Fibroblast of lung (primary cell): ENCODE data around the gene PLXNA1. TPM values are rescaled to one million over a fixed set of nuclear protein-coding genes. Genes with fewer than 3 reads are reported as not detected.

Experiments used
- DNase-seq, 2 donors: peaks; one replicate each; pipeline versions ENCODE4 v3.0.0 to v3.0.0-alpha.2; 2010; ENCODE audit warnings: low read depth in 2 of 2
- H2AFZ ChIP-seq: 2 replicates; pipeline ENCODE4 v1.5.1; 2012; ENCODE audit warnings: low read length, control low read depth, inconsistent platforms
- H3K27ac ChIP-seq: 2 replicates; pipeline ENCODE4 v1.5.1; 2011; ENCODE audit warnings: low read length, control low read depth; ENCODE audit not compliant: insufficient read depth
- H3K27me3 ChIP-seq: 2 replicates; pipeline ENCODE4 v1.5.1; 2011; ENCODE audit warnings: mild to moderate bottlenecking, low read length; ENCODE audit not compliant: control insufficient read depth, insufficient read depth
- H3K36me3 ChIP-seq: 2 replicates; pipeline ENCODE4 v1.5.1; 2011; ENCODE audit warnings: low read length; ENCODE audit not compliant: control insufficient read depth, insufficient read depth
- H3K4me1 ChIP-seq: 2 replicates; pipeline ENCODE4 v1.5.1; 2011; ENCODE audit warnings: low read length; ENCODE audit not compliant: control insufficient read depth, insufficient read depth; ENCODE audit errors: extremely low read depth
- H3K4me2 ChIP-seq: 2 replicates; pipeline ENCODE4 v1.5.1; 2011; ENCODE audit warnings: low read length, control low read depth; ENCODE audit not compliant: insufficient read depth; ENCODE audit errors: extremely low read depth
- H3K4me3 ChIP-seq, 4 experiments: fragments of 200-600 bp in 1 of 4; sonication (generic) in 1 of 4; replicated peaks in 1 of 4; 2 replicates each; pipeline ENCODE4 v1.5.1; 2011 to 2016; ENCODE audit warnings: low read length in 4 of 4, low read depth in 3 of 4, mild to moderate bottlenecking in 3 of 4, control low read depth in 2 of 4, inconsistent platforms in 1 of 4, mixed read lengths in 1 of 4; ENCODE audit not compliant: insufficient read depth in 1 of 4; ENCODE audit errors: control extremely low read depth in 1 of 4
- H3K79me2 ChIP-seq: 2 replicates; pipeline ENCODE4 v1.5.1; 2012; ENCODE audit warnings: mild to moderate bottlenecking, low read length, inconsistent platforms; ENCODE audit not compliant: control insufficient read depth, insufficient read depth
- H3K9ac ChIP-seq: 2 replicates; pipeline ENCODE4 v1.5.1; 2011; ENCODE audit warnings: mild to moderate bottlenecking, low read length, control low read depth; ENCODE audit not compliant: insufficient read depth
- H3K9me3 ChIP-seq: 2 replicates; pipeline ENCODE4 v1.5.1; 2012; ENCODE audit warnings: low read depth, low read length; ENCODE audit not compliant: control insufficient read depth, insufficient read depth
- H4K20me1 ChIP-seq: 2 replicates; pipeline ENCODE4 v1.5.1; 2011; ENCODE audit warnings: low read length; ENCODE audit not compliant: control insufficient read depth, insufficient read depth; ENCODE audit errors: extremely low read depth
- CTCF ChIP-seq, 2 donors: IDR thresholded peaks in 1 of 2; conservative IDR thresholded peaks in 1 of 2; 1 replicate in 1 of 2; 2 replicates in 1 of 2; pipeline ENCODE4 v1.5.1; 2011 to 2012; ENCODE audit warnings: low read length in 2 of 2, control low read depth in 1 of 2, inconsistent platforms in 1 of 2, low read depth in 1 of 2, mild to moderate bottlenecking in 1 of 2
- EZH2 ChIP-seq: IDR thresholded peaks from 2 replicates; pipeline ENCODE4 v1.5.1; 2012; ENCODE audit warnings: low read length, control low read depth, mild to moderate bottlenecking; ENCODE audit errors: missing control alignments
- polyA plus RNA-seq, 2 donors: library from polyadenylated mRNA; depleted of rRNA in 1 of 2; stranded (reverse) in 1 of 2; unstranded in 1 of 2; fragments of >200 nt; gene quantifications; 2 replicates each; pipeline ENCODE4 v1.2.1, GENCODE V29; 2011 to 2012; ENCODE audit warnings: missing spikeins in 1 of 2
- total RNA-seq: library from RNA; depleted of rRNA; stranded (reverse); fragments of >200 nt; gene quantifications from 2 replicates; pipeline ENCODE4 v1.2.1, GENCODE V29; 2014

The PLXNA1 gene
- total and polyA plus RNA-seq, 2 donors (not counting 1 experiment from before 2014, with no cell fraction given), result 21.1 to 48.6 TPM

GRCh38 chr3:126996905-126997304 is 14.0 kb downstream of the PLXNA1 start:
- Histone ChIP-seq H3K4me3 (no peak overlapping the region), H3K4me2 (no peak overlapping the region), H3K4me1 (peaks cover 16% of the 10 kb centered on the region), H3K9ac (no peak overlapping the region), H4K20me1 (no peaks in the 10 kb centered on the region), H3K27ac (no peak overlapping the region), H2AFZ (no peak overlapping the region), H3K27me3 (no peaks in the 10 kb centered on the region), H3K79me2 (peaks cover 39% of the 10 kb centered on the region), H3K9me3 (no peaks in the 10 kb centered on the region), H3K36me3 (peaks cover 11% of the 10 kb centered on the region)
- peak in 1 of 2 donors; percentile 64 for DNase-seq
- TF ChIP-seq CTCF (conservative IDR thresholded peaks at IDR 0.05 in 1 of 2, IDR thresholded peaks at IDR 0.05 in 1 of 2; ENCODE audit: low read depth in 1 of 2, low read length in 2 of 2) (no peak), EZH2 (no peak)

- Histone ChIP-seq H3K4me2 (no peak overlapping the region), H3K36me3 (peaks cover 11% of the 10 kb centered on the region), H4K20me1 (no peaks in the 10 kb centered on the region), H3K9me3 (no peaks in the 10 kb centered on the region), H3K9ac (no peak overlapping the region), H3K79me2 (peaks cover 39% of the 10 kb centered on the region), H3K27ac (no peak overlapping the region), H3K4me3 (no peak overlapping the region), H3K4me1 (peaks cover 21% of the 10 kb centered on the region), H2AFZ (no peak overlapping the region), H3K27me3 (no peaks in the 10 kb centered on the region)
- DNase-seq, result no peak
- TF ChIP-seq EZH2 (no peak), CTCF (conservative IDR thresholded peaks at IDR 0.05 in 1 of 2, IDR thresholded peaks at IDR 0.05 in 1 of 2; ENCODE audit: low read depth in 1 of 2, low read length in 2 of 2) (no peak)
These were observed 14.6 kb downstream of the PLXNA1 start for GRCh38 chr3:126997455-126998038.

DNA sequence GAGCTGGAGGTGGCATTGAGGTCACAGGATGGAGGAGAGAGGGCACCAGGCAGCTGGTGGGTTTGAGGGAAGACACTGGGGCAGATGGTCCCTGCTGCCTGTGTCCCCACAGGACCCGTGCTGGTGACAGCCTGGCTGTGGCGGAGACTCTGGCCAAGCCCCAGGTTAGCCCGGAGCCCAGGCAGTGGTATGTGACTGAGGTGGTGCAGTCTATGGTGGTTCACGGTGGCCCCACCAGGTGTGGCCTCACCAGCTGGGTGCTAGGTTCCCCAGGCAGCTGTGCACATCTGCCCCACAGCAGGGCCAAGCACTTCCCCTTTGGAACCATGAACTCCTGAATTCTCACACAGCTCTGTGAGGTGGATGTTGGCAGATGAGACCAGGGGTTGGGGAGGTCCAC is 15.4 kb downstream of the PLXNA1 start:
- peaks cover 10% of the 10 kb centered on the region for H3K36me3 ChIP-seq
- no peak for TF ChIP-seq EZH2
- TF ChIP-seq CTCF (conservative IDR thresholded peaks at IDR 0.05 in 1 of 2, IDR thresholded peaks at IDR 0.05 in 1 of 2; ENCODE audit: low read depth in 1 of 2, low read length in 2 of 2), result no peak
- no peaks in the 10 kb centered on the region for H3K27me3 ChIP-seq
- H2AFZ ChIP-seq, result no peak overlapping the region
- no peaks in the 10 kb centered on the region for H4K20me1 ChIP-seq
- H3K27ac ChIP-seq, result no peak overlapping the region
- H3K4me3 ChIP-seq, result no peak overlapping the region
- H3K9me3 ChIP-seq, result no peaks in the 10 kb centered on the region
- DNase-seq, result no peak
- peaks cover 35% of the 10 kb centered on the region for H3K79me2 ChIP-seq
- H3K4me1 ChIP-seq, result peaks cover 27% of the 10 kb centered on the region
- H3K4me2 ChIP-seq, result no peak overlapping the region
- H3K9ac ChIP-seq, result no peak overlapping the region
